IMR-90 (cell line): ENCODE measurements around the gene HSPB6.

ENCODE experiments used
- ELK1 ChIP-seq: fragments of 150-350 bp; IDR thresholded peaks from 2 replicates; pipeline ENCODE4 v1.6.1; 2016; ENCODE audit warnings: low read depth, mild to moderate bottlenecking, low read length, moderate library complexity, borderline replicate concordance
- POLR2A ChIP-seq: IDR thresholded peaks from 2 replicates; pipeline ENCODE4 v1.6.1; 2012; ENCODE audit warnings: mild to moderate bottlenecking, low read depth, low read length
- RAD21 ChIP-seq: IDR thresholded peaks from 2 replicates; pipeline ENCODE4 v1.6.1; 2012; ENCODE audit warnings: low read length, improper control_type of control experiment
- SMC3 ChIP-seq: fragments of 150-350 bp; IDR thresholded peaks from 2 replicates; pipeline ENCODE4 v1.6.1; 2016; ENCODE audit warnings: low read depth, mild to moderate bottlenecking, antibody characterized with exemption, low read length, moderate library complexity
- USF2 ChIP-seq: fragments of 150-350 bp; IDR thresholded peaks from 2 replicates; pipeline ENCODE4 v1.6.1; 2017; ENCODE audit warnings: mild to moderate bottlenecking, antibody characterized with exemption, low read length, low read depth
- TF ChIP-seq, protein P1 (sequence below): conservative IDR thresholded peaks from 2 replicates; pipeline ENCODE4 v1.5.1; 2012; ENCODE audit warnings: mild to moderate bottlenecking, low read depth, low read length, improper control_type of control experiment

GRCh38 chr19:35732540-35733179, 24.2 kb downstream of the HSPB6 start:
- TF ChIP-seq ELK1 (no peak), RAD21 (no peak), SMC3 (no peak), POLR2A (no peak), USF2 (no peak)
- TF ChIP-seq, protein P1, sequence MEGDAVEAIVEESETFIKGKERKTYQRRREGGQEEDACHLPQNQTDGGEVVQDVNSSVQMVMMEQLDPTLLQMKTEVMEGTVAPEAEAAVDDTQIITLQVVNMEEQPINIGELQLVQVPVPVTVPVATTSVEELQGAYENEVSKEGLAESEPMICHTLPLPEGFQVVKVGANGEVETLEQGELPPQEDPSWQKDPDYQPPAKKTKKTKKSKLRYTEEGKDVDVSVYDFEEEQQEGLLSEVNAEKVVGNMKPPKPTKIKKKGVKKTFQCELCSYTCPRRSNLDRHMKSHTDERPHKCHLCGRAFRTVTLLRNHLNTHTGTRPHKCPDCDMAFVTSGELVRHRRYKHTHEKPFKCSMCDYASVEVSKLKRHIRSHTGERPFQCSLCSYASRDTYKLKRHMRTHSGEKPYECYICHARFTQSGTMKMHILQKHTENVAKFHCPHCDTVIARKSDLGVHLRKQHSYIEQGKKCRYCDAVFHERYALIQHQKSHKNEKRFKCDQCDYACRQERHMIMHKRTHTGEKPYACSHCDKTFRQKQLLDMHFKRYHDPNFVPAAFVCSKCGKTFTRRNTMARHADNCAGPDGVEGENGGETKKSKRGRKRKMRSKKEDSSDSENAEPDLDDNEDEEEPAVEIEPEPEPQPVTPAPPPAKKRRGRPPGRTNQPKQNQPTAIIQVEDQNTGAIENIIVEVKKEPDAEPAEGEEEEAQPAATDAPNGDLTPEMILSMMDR, result no peak
